ENCODE results near the gene FAAH. TPM values are rescaled to one million over a fixed set of nuclear protein-coding genes. Genes with fewer than 3 reads are reported as not detected.
A peak's percentile ranks its signal among the peaks of the same experiment; 100 is the strongest.

FAAH gene
- total RNA-seq, 4 donors from 2014 or later: 103 to 199 (median 152) TPM

- intact Hi-C loops (cut with DNase I): no loop called here
- Histone ChIP-seq H3K27ac (peak overlapping the region; percentile 82 to 98 (median 84)), H3K4me3 (replicated peaks in 1 of 3) (no peak overlapping the region), H3K4me1 (peaks cover 42 to 57% of the 10 kb centered on the region in 2 donors), H3K36me3 (no peaks in the 10 kb centered on the region), H3K27me3 (no peaks in the 10 kb centered on the region), H3K9me3 (no peaks in the 10 kb centered on the region)
- WGBS, 2 donors: 76 to 88% methylated on average over 2 of the region's 2 CpGs
- peak; percentile 59 to 63 for DNase-seq
- TF ChIP-seq POLR2A (IDR thresholded peaks at IDR 0.05) (peak in 1 of 2 donors; percentile 28), CTCF (IDR thresholded peaks at IDR 0.05) (no peak)
Observed at GRCh38 chr1:46368791-46369190, 25.3 kb upstream of the FAAH start.

- no peaks in the 10 kb centered on the region for H3K9me3 ChIP-seq
- no peaks in the 10 kb centered on the region for H3K27me3 ChIP-seq
- H3K4me3 ChIP-seq (replicated peaks in 1 of 3): no peak overlapping the region
- 58 to 64% methylated on average over 4 of the region's 4 CpGs for WGBS, 2 donors
- peak overlapping the region; percentile 82 to 98 (median 84) for H3K27ac ChIP-seq
- DNase-seq: no peak
- TF ChIP-seq CTCF (IDR thresholded peaks at IDR 0.05): no peak
- no peak for TF ChIP-seq POLR2A (IDR thresholded peaks at IDR 0.05)
- intact Hi-C loops (cut with DNase I): no loop called here
- H3K4me1 ChIP-seq: peaks cover 42 to 57% of the 10 kb centered on the region in 2 donors
- no peaks in the 10 kb centered on the region for H3K36me3 ChIP-seq
Observed at GRCh38 chr1:46369542-46370213, 24.4 kb upstream of the FAAH start.

DNA sequence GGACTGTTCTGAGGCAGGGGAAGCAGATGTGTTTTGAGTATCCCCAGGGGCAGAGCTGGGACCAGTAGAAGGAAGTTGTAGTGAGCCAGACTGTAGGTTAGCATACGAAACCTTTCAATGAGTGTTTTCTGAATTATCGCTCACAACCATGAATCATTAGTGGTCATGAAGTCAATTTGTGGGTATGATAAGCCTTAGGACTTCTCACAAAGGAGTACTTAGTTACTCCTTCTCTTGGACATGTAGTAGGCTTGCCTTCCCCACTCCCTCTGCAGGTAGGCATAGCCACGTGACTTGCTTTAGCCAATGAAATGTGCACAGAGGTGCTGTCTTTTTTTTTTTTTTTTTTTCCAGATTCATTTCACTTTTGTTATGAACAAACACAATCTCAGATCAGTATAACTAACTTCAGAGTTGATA is 23.9 kb upstream of the FAAH start:
- DNase-seq: no peak
- intact Hi-C loops (cut with DNase I): no loop called here
- Histone ChIP-seq H3K27me3 (no peaks in the 10 kb centered on the region), H3K4me1 (peaks cover 42 to 57% of the 10 kb centered on the region in 2 donors), H3K4me3 (replicated peaks in 1 of 3) (no peak overlapping the region), H3K36me3 (no peaks in the 10 kb centered on the region), H3K9me3 (no peaks in the 10 kb centered on the region), H3K27ac (peak overlapping the region; percentile 82 to 98 (median 84))
- TF ChIP-seq CTCF (IDR thresholded peaks at IDR 0.05) (no peak), POLR2A (IDR thresholded peaks at IDR 0.05) (no peak)
- 83 to 96% methylated on average over 3 of the region's 3 CpGs for WGBS, 2 donors

- no peak for DNase-seq
- 100% methylated on average over 1 of the region's 1 CpG for WGBS, 2 donors
- H3K9me3 ChIP-seq: no peaks in the 10 kb centered on the region
- no peaks in the 10 kb centered on the region for H3K27me3 ChIP-seq
- peak in 4 of 6 experiments; percentile 24 to 53 (median 40) for TF ChIP-seq CTCF (IDR thresholded peaks at IDR 0.05)
- TF ChIP-seq POLR2A (IDR thresholded peaks at IDR 0.05): no peak
- no peaks in the 10 kb centered on the region for H3K36me3 ChIP-seq
- intact Hi-C loops (cut with DNase I): no loop called here
- no peak overlapping the region for H3K4me3 ChIP-seq (replicated peaks in 1 of 3)
- H3K27ac ChIP-seq: peak overlapping the region in 1 of 3 donors; percentile 4
- H3K4me1 ChIP-seq: peaks cover 34 to 52% of the 10 kb centered on the region in 2 donors
Observed at GRCh38 chr1:46372431-46372830, 21.7 kb upstream of the FAAH start.

DNA sequence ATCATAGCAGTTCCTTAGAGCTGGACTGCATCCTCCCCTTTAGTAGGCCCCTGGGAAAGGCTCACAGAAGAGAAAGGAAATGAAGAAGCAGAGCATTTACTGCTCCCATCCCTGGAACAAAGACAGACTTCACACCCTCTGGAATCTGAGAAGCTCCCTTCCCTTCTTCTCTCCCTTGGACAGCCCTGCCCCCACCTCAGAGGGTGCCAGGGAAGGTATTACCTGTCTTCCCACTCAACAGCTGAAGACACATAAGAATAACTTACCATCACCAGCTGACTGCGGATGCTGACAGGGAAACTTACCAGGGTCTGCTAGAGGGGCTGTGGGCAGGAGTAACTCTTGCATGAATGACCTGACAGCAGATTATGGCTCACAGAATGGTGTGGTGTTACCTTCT is 14.1 kb upstream of the FAAH start:
- no peaks in the 10 kb centered on the region for H3K4me1 ChIP-seq
- TF ChIP-seq POLR2A (IDR thresholded peaks at IDR 0.05): no peak
- no peak for TF ChIP-seq CTCF (IDR thresholded peaks at IDR 0.05)
- no peaks in the 10 kb centered on the region for H3K9me3 ChIP-seq
- no peak overlapping the region for H3K4me3 ChIP-seq (replicated peaks in 1 of 3)
- H3K27me3 ChIP-seq: no peaks in the 10 kb centered on the region
- no peaks in the 10 kb centered on the region for H3K36me3 ChIP-seq
- WGBS, 2 donors: 100% methylated on average over 1 of the region's 1 CpG
- intact Hi-C loops (cut with DNase I): no loop called here
- DNase-seq: no peak
- no peak overlapping the region for H3K27ac ChIP-seq
